Stimulated activated memory B cell treated with anti-CD40 and anti-IgM and Interleukin-4, amounts not matched to agents 10 μg/mL and 1 μg/mL and 100 μg/mL, for 72 hours (primary cell): ENCODE measurements around the gene CTIF.

Experiments used
- ATAC-seq: fragments of 150-1000 bp; cut with Tn5 transposase; 2 replicates; pipeline ENCODE4 v1.10.0; 2021
- H3K27ac Mint-ChIP-seq: one replicate; pipeline ENCODE4 v1.8.0; 2022; ENCODE audit warnings: mild to moderate bottlenecking, mixed read lengths
- H3K27me3 Mint-ChIP-seq: one replicate; pipeline ENCODE4 v1.8.0; 2022; ENCODE audit warnings: mixed read lengths
- H3K36me3 Mint-ChIP-seq: one replicate; pipeline ENCODE4 v1.8.0; 2022; ENCODE audit warnings: mixed read lengths
- H3K4me1 Mint-ChIP-seq: one replicate; pipeline ENCODE4 v1.8.0; 2022; ENCODE audit warnings: mixed read lengths
- H3K4me3 Mint-ChIP-seq: one replicate; pipeline ENCODE4 v1.8.0; 2022; ENCODE audit warnings: mild to moderate bottlenecking, moderate library complexity, mixed read lengths
- H3K9me3 Mint-ChIP-seq: one replicate; pipeline ENCODE4 v1.8.0; 2022; ENCODE audit warnings: mixed read lengths

Gene CTIF

DNA sequence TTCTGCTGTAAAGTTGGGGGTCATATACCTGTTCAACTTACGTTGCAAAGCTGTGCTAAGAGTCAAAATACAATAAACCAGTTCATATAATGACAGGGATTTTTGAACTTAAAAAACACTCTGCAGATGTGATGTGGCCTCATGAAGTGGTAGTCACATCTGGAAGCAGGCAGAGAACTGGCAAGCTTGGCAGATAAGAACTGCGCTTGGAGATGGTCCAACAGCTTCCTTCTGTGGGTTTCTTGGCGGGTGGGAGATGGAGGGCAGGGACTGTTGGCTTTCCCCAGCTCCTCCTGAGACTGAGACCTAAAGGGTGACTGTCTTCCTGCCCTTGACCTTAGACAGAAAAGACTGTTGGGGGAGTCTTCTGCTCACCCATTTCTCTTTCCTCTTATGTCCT lies 140.4 kb downstream of the CTIF start:
- Mint-ChIP-seq H3K4me3 (no peak overlapping the region), H3K9me3 (no peaks in the 10 kb centered on the region), H3K27me3 (no peaks in the 10 kb centered on the region), H3K27ac (no peak overlapping the region), H3K36me3 (no peaks in the 10 kb centered on the region), H3K4me1 (peaks cover 5% of the 10 kb centered on the region)
- no peak for ATAC-seq

- Mint-ChIP-seq H3K4me3 (no peak overlapping the region), H3K27me3 (no peaks in the 10 kb centered on the region), H3K9me3 (no peaks in the 10 kb centered on the region), H3K4me1 (peaks cover under 1% of the 10 kb centered on the region), H3K36me3 (no peaks in the 10 kb centered on the region), H3K27ac (no peak overlapping the region)
- no peak for ATAC-seq
Measured at GRCh38 chr18:48680339-48681250, 141.8 kb downstream of the CTIF start.

GRCh38 chr18:48682768-48683167 lies 143.9 kb downstream of the CTIF start:
- Mint-ChIP-seq H3K27ac (no peak overlapping the region), H3K4me3 (no peak overlapping the region), H3K9me3 (no peaks in the 10 kb centered on the region), H3K27me3 (no peaks in the 10 kb centered on the region), H3K4me1 (no peaks in the 10 kb centered on the region), H3K36me3 (peaks cover 5% of the 10 kb centered on the region)
- no peak for ATAC-seq

DNA sequence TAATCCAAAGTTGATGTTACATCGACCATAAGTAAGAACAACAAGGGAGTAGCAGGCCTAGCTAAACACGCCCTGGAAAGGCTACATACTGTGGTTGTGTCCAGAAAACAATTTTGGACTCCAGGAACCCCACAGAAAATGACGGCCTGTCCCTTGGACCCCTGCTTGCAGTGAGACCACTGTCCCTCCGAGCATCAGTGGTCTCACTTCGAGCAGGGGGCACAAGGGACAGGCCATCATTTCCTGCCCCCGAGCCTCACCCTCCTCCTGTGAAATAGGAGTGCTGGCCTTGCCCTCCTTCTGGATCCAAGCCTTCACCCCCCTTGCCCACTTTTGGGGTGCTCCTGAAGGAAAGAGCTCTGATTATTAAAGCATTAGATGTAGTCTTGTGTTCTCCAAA lies 144.4 kb downstream of the CTIF start:
- no peaks in the 10 kb centered on the region for H3K4me1 Mint-ChIP-seq
- H3K9me3 Mint-ChIP-seq: no peaks in the 10 kb centered on the region
- no peaks in the 10 kb centered on the region for H3K27me3 Mint-ChIP-seq
- no peak overlapping the region for H3K27ac Mint-ChIP-seq
- peaks cover 5% of the 10 kb centered on the region for H3K36me3 Mint-ChIP-seq
- H3K4me3 Mint-ChIP-seq: no peak overlapping the region
- ATAC-seq: no peak

GRCh38 chr18:48683661-48684060 lies 144.8 kb downstream of the CTIF start:
- ATAC-seq: no peak
- no peak overlapping the region for H3K4me3 Mint-ChIP-seq
- H3K27ac Mint-ChIP-seq: no peak overlapping the region
- no peaks in the 10 kb centered on the region for H3K27me3 Mint-ChIP-seq
- peaks cover 5% of the 10 kb centered on the region for H3K36me3 Mint-ChIP-seq
- H3K4me1 Mint-ChIP-seq: no peaks in the 10 kb centered on the region
- no peaks in the 10 kb centered on the region for H3K9me3 Mint-ChIP-seq

DNA sequence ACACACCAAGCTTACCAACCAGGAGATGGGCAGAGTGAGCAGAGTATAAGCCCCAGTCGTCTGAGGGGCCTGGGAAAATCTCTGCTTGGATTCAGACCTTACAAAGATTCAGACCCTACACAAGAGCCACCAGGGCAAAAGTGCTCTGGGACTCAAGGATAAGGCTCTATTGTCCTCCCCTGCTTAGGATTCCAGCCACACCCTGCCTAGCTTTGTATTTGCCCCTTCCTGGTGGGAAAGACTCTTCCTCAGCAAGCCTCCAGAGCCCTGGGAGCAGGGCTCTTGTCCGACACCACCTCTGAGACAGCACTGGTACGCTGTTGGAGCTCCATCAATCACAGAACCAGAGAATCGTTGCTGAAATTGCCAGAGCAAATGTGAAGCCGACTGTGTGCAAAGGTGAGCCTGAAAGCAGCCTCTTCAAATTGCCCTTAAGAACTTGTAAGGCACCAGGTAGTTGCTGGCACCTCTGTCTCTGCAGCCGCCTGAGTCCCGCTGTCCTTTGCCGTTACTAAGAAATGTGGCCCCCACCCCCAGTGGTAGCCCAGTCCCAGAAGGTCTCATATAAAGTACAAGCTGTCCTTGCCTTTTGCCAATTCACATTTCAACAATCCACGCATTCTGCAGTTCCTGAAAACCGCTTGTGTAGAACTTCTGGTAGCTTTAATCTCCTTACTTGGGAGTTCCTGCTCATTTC lies 148.7 kb downstream of the CTIF start:
- Mint-ChIP-seq H3K9me3 (no peaks in the 10 kb centered on the region), H3K27me3 (no peaks in the 10 kb centered on the region), H3K4me3 (no peak overlapping the region), H3K27ac (no peak overlapping the region), H3K4me1 (no peaks in the 10 kb centered on the region), H3K36me3 (peaks cover 5% of the 10 kb centered on the region)
- no peak for ATAC-seq

GRCh38 chr18:48688961-48689360 lies 150.1 kb downstream of the CTIF start:
- peaks cover 5% of the 10 kb centered on the region for H3K36me3 Mint-ChIP-seq
- H3K4me1 Mint-ChIP-seq: no peaks in the 10 kb centered on the region
- H3K4me3 Mint-ChIP-seq: no peak overlapping the region
- no peak overlapping the region for H3K27ac Mint-ChIP-seq
- no peaks in the 10 kb centered on the region for H3K9me3 Mint-ChIP-seq
- no peaks in the 10 kb centered on the region for H3K27me3 Mint-ChIP-seq
- no peak for ATAC-seq

- no peak for ATAC-seq
- Mint-ChIP-seq H3K27me3 (no peaks in the 10 kb centered on the region), H3K36me3 (peaks cover 5% of the 10 kb centered on the region), H3K9me3 (no peaks in the 10 kb centered on the region), H3K4me1 (no peaks in the 10 kb centered on the region), H3K27ac (no peak overlapping the region), H3K4me3 (no peak overlapping the region)
Measured at GRCh38 chr18:48689548-48689947, 150.7 kb downstream of the CTIF start.

DNA sequence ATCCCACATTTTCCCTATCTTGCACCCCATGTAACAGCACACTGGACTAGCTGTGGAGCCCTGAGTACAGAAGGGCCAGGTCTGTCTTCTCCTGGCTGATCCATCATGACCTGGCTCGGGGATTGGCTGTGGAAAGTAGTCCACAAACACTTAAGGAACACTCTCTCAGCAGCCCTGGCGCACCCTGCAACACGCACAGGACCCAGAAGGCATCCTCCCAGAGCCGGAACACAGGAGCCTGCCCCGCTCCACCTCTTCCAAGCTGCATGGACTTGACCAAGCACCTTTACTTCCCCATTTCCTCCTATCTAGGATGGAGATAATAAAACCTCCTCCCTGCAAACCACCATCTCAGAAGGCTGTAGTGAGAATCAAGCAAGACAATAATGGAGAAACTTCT lies 151.7 kb downstream of the CTIF start:
- H3K27ac Mint-ChIP-seq: no peak overlapping the region
- H3K4me1 Mint-ChIP-seq: no peaks in the 10 kb centered on the region
- H3K27me3 Mint-ChIP-seq: no peaks in the 10 kb centered on the region
- no peaks in the 10 kb centered on the region for H3K9me3 Mint-ChIP-seq
- peaks cover 5% of the 10 kb centered on the region for H3K36me3 Mint-ChIP-seq
- no peak overlapping the region for H3K4me3 Mint-ChIP-seq
- ATAC-seq: no peak

DNA sequence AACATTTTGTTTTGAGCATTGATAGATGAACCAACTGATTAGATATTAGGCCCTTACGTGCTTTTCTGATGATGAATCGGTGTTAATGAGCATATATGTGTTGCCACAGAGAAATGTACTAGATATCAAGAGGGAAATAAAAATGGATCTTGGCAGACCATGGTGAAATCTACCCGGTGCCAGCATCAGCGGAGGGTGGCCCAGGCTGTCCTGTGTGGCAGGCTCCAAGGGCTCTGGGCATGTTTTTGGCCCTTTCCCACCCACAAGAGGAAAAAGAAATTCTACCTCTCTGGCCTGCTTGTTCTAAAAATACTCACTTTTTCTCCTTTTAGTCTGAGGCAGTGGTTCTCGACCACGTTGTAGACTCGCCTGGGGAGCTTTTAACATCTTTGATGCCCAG lies 154.2 kb downstream of the CTIF start:
- H3K36me3 Mint-ChIP-seq: no peaks in the 10 kb centered on the region
- no peaks in the 10 kb centered on the region for H3K27me3 Mint-ChIP-seq
- H3K27ac Mint-ChIP-seq: no peak overlapping the region
- H3K4me1 Mint-ChIP-seq: no peaks in the 10 kb centered on the region
- ATAC-seq: no peak
- H3K9me3 Mint-ChIP-seq: no peaks in the 10 kb centered on the region
- no peak overlapping the region for H3K4me3 Mint-ChIP-seq

- Mint-ChIP-seq H3K36me3 (no peaks in the 10 kb centered on the region), H3K4me1 (peaks cover 5% of the 10 kb centered on the region), H3K4me3 (no peak overlapping the region), H3K27ac (no peak overlapping the region), H3K27me3 (no peaks in the 10 kb centered on the region), H3K9me3 (no peaks in the 10 kb centered on the region)
- ATAC-seq: no peak
Measured at GRCh38 chr18:48693625-48694262, 154.9 kb downstream of the CTIF start.

GRCh38 chr18:48694295-48694694 lies 155.5 kb downstream of the CTIF start:
- Mint-ChIP-seq H3K27me3 (no peaks in the 10 kb centered on the region), H3K27ac (no peak overlapping the region), H3K4me1 (peaks cover 10% of the 10 kb centered on the region), H3K4me3 (no peak overlapping the region), H3K36me3 (no peaks in the 10 kb centered on the region), H3K9me3 (no peaks in the 10 kb centered on the region)
- no peak for ATAC-seq

DNA sequence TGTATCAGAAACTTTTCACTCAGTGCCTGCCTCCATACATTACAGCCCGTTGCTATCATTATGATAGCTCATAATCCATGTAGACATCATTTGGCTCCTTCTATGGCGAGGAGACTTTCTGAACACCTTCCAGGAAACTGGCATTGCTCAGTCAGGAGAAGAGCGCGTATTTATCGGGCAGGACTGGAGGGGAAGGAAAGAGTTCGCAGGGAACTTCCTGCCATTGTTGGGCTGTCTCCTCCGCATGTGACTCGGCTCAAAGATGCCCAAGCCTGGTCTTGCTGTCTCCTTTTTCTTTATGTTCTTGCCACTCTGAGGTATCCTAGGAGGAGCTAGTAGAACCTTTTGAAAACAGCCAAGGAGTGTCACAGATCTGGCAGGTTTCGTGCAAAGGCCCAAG lies 156.8 kb downstream of the CTIF start:
- peaks cover 20% of the 10 kb centered on the region for H3K4me1 Mint-ChIP-seq

GRCh38 chr18:48696218-48696617 lies 157.4 kb downstream of the CTIF start:
- Mint-ChIP-seq H3K27ac (no peak overlapping the region), H3K27me3 (no peaks in the 10 kb centered on the region), H3K4me3 (no peak overlapping the region), H3K36me3 (no peaks in the 10 kb centered on the region), H3K4me1 (peaks cover 20% of the 10 kb centered on the region), H3K9me3 (no peaks in the 10 kb centered on the region)
- ATAC-seq: no peak

More for the DNA sequence above, 156.8 kb downstream of the CTIF start:
- no peaks in the 10 kb centered on the region for H3K27me3 Mint-ChIP-seq
- no peak overlapping the region for H3K27ac Mint-ChIP-seq
- H3K36me3 Mint-ChIP-seq: no peaks in the 10 kb centered on the region
- H3K4me3 Mint-ChIP-seq: no peak overlapping the region
- H3K9me3 Mint-ChIP-seq: no peaks in the 10 kb centered on the region
- ATAC-seq: no peak

- Mint-ChIP-seq H3K9me3 (no peaks in the 10 kb centered on the region), H3K4me1 (peaks cover 20% of the 10 kb centered on the region), H3K36me3 (no peaks in the 10 kb centered on the region), H3K27ac (no peak overlapping the region), H3K27me3 (no peaks in the 10 kb centered on the region), H3K4me3 (no peak overlapping the region)
- no peak for ATAC-seq
Measured at GRCh38 chr18:48697441-48697840, 158.6 kb downstream of the CTIF start.
